Measurements from ENCODE around the gene MYH14. TPM values are rescaled to one million over a fixed set of nuclear protein-coding genes. Genes with fewer than 3 reads are reported as not detected.

Gene MYH14
- total and polyA plus RNA-seq, 2 of the 13 experiments (the other 11 are each of a cell fraction or from before 2014, with no cell fraction given), result 5.5 to 5.8 TPM

GRCh38 chr19:50192463-50193211 lies 10.8 kb upstream of the MYH14 start:
- intact Hi-C loops (cut with micrococcal nuclease; ENCODE audit: unreplicated experiment), result no loop called here
- Histone ChIP-seq H3K9ac (ENCODE audit: insufficient read depth, low read depth, low read length) (no peak overlapping the region), H3K4me3 (replicated peaks in 1 of 3; ENCODE audit: insufficient read depth in 1 of 3, low read depth in 2 of 3, low read length in 3 of 3) (no peak overlapping the region), H3K36me3 (replicated peaks in 1 of 2; ENCODE audit: control insufficient read depth in 1 of 2, insufficient read depth in 2 of 2, low read length in 2 of 2) (no peaks in the 10 kb centered on the region), H3K27me3 (ENCODE audit: control insufficient read depth in 1 of 2, insufficient read depth in 2 of 2, low read length in 2 of 2) (peaks cover 0 to 17% of the 10 kb centered on the region in 2 experiments; a peak in 2 of 5 replicates), H3K79me2 (ENCODE audit: insufficient read depth, low read length) (no peaks in the 10 kb centered on the region), H3K4me1 (ENCODE audit: insufficient read depth, low read length) (no peaks in the 10 kb centered on the region; the same call in 1 of the 2 replicates), H3K4me2 (ENCODE audit: low read depth, low read length) (no peak overlapping the region), H3K9me3 (ENCODE audit: low read length) (no peaks in the 10 kb centered on the region), H2AFZ (ENCODE audit: low read length) (no peak overlapping the region), H3K27ac (ENCODE audit: extremely low read length, insufficient read depth, low read length) (no peak overlapping the region), H4K20me1 (ENCODE audit: insufficient read depth, low read length) (no peaks in the 10 kb centered on the region)
- CTCF ChIA-PET (ENCODE audit: low intra/inter-chr PET ratio, low total read pairs), result no interaction called here
- WGBS (ENCODE audit: low lambda C conversion rate), result 12% methylated on average over 13 of the region's 13 CpGs
- no TSS peak for BruUV-seq (replicated peaks)
- ATAC-seq, result no peak
- in situ Hi-C loops (cut with HindIII; ENCODE audit: extremely low pct_ligation_motif_present, low pct_unique_long_range_greater_than_20kb), result no loop called here
- POLR2A ChIA-PET, result no interaction called here
- no peak for DNase-seq (ENCODE audit: low spot score)
- FAIRE-seq, result no peak
- TF ChIP-seq REST (IDR thresholded peaks at IDR 0.05; ENCODE audit: borderline replicate concordance in 1 of 2, low read depth in 1 of 2, low read length in 2 of 2) (peak; percentile 12 to 88), NFYB (CRISPR knock-in tag; IDR thresholded peaks at IDR 0.05) (no peak), ZMYM3 (CRISPR knock-in tag; IDR thresholded peaks at IDR 0.05) (peak; percentile 26; the same call in 1 of the 2 replicates), NFE2L2 (IDR thresholded peaks at IDR 0.05; ENCODE audit: low read length) (no peak)
